SK-N-SH (cell line): Measurements from ENCODE around the gene JAK1. TPM values are rescaled to one million over a fixed set of nuclear protein-coding genes. Genes with fewer than 3 reads are reported as not detected.

Experiments used
- CTCF ChIA-PET: fragments of 300-600, 350-600 bp; formaldehyde crosslinking; extraction: SDS; loops from one replicate; lab custom pipeline; 2021; lab: Yijun Ruan, JAX
- POLR2A ChIA-PET: fragments of 350-600 bp; sonication (Branson Sonifier 250); formaldehyde crosslinking; extraction: SDS; loops from one replicate; lab custom pipeline; 2020; ENCODE audit warnings: antibody characterized with exemption, inconsistent platforms; lab: Yijun Ruan, JAX
- DNase-seq: peaks from one replicate; pipeline ENCODE4 v3.0.0; 2012
- H2AFZ ChIP-seq: fragments of 200-600 bp; sonication (generic); 2 replicates; pipeline ENCODE4 v1.8.1; 2016; ENCODE audit warnings: antibody characterized with exemption, mild to moderate bottlenecking, low read depth
- H3F3A ChIP-seq: fragments of 200-600 bp; sonication (generic); replicated peaks from 2 replicates; pipeline ENCODE3; 2016; ENCODE audit warnings: antibody characterized with exemption, mild to moderate bottlenecking; ENCODE audit not compliant: insufficient read depth
- H3K27ac ChIP-seq, 2 experiments: fragments of 200-500 bp in 1 of 2; fragments of 200-600 bp in 1 of 2; sonication (Bioruptor generic) in 1 of 2; sonication (generic), shearing (Covaris generic) in 1 of 2; 2 replicates each; pipeline versions ENCODE4 v1.5.1 to v1.6.1; 2014 to 2016; ENCODE audit warnings: low read depth in 2 of 2, inconsistent platforms in 1 of 2, low read length in 1 of 2, mild to moderate bottlenecking in 1 of 2, mixed read lengths in 1 of 2
- H3K27me3 ChIP-seq: fragments of 200-600 bp; sonication (generic), shearing (Covaris generic); 2 replicates; pipeline ENCODE4 v1.6.1; 2016; ENCODE audit warnings: mixed run types; ENCODE audit not compliant: insufficient read depth
- H3K36me3 ChIP-seq, 2 experiments: fragments of 200-500 bp in 1 of 2; fragments of 200-600 bp in 1 of 2; sonication (Bioruptor generic) in 1 of 2; sonication (generic) in 1 of 2; replicated peaks in 1 of 2; 2 replicates each; pipeline versions ENCODE3 to v1.5.1; 2014 to 2016; ENCODE audit warnings: low read length in 1 of 2, mild to moderate bottlenecking in 1 of 2; ENCODE audit not compliant: insufficient read depth in 2 of 2, control insufficient read depth in 1 of 2
- H3K4me1 ChIP-seq, 2 experiments: fragments of 200-500 bp in 1 of 2; fragments of 200-600 bp in 1 of 2; sonication (Bioruptor generic) in 1 of 2; sonication (generic), shearing (Covaris generic) in 1 of 2; 2 replicates each; pipeline versions ENCODE4 v1.5.1 to v1.6.1; 2014 to 2016; ENCODE audit warnings: low read depth in 1 of 2, low read length in 1 of 2, mixed run types in 1 of 2; ENCODE audit not compliant: insufficient read depth in 2 of 2, control insufficient read depth in 1 of 2
- H3K4me2 ChIP-seq: fragments of 200-600 bp; sonication (generic), shearing (Covaris generic); 2 replicates; pipeline ENCODE4 v1.6.1; 2017; ENCODE audit warnings: mixed run types
- H3K4me3 ChIP-seq, 2 experiments: fragments of 200-500 bp in 1 of 2; fragments of 200-600 bp in 1 of 2; sonication (Bioruptor generic) in 1 of 2; sonication (generic), shearing (Covaris generic) in 1 of 2; 2 replicates each; pipeline versions ENCODE4 v1.5.1 to v1.8.1; 2014 to 2016; ENCODE audit warnings: low read depth in 2 of 2, inconsistent platforms in 1 of 2, low read length in 1 of 2, mild to moderate bottlenecking in 1 of 2, mixed read lengths in 1 of 2, moderate library complexity in 1 of 2
- H3K79me2 ChIP-seq: fragments of 200-600 bp; sonication (generic); 2 replicates; pipeline ENCODE4 v1.8.1; 2017; ENCODE audit warnings: mild to moderate bottlenecking; ENCODE audit not compliant: insufficient read depth
- H3K9ac ChIP-seq: fragments of 200-600 bp; sonication (generic); 2 replicates; pipeline ENCODE4 v1.6.1; 2017; ENCODE audit warnings: mixed run types
- H3K9me2 ChIP-seq: fragments of 200-600 bp; sonication (generic); 2 replicates; pipeline ENCODE4 v1.6.1; 2017; ENCODE audit warnings: mixed run types
- H3K9me3 ChIP-seq: fragments of 200-600 bp; sonication (generic); 2 replicates; pipeline ENCODE4 v1.6.1; 2017; ENCODE audit warnings: mixed run types, mild to moderate bottlenecking, moderate library complexity
- H4K20me1 ChIP-seq: fragments of 200-600 bp; sonication (generic); 2 replicates; pipeline ENCODE4 v1.6.1; 2017; ENCODE audit warnings: mild to moderate bottlenecking, mixed run types; ENCODE audit not compliant: insufficient read depth
- CHD2 ChIP-seq: fragments of 150-350 bp; IDR thresholded peaks from 2 replicates; pipeline ENCODE4 v1.6.1; 2018; ENCODE audit warnings: low read length; ENCODE audit not compliant: partially characterized antibody
- FOSL2 ChIP-seq: IDR thresholded peaks from 2 replicates; pipeline ENCODE4 v1.4.0; 2012; ENCODE audit warnings: low read depth, mild to moderate bottlenecking, moderate library complexity, borderline replicate concordance
- GATA2 ChIP-seq: sonication (generic); formaldehyde crosslinking; IDR thresholded peaks from 2 replicates; pipeline ENCODE4 v1.5.0; 2020; ENCODE audit warnings: mild to moderate bottlenecking, missing genetic modification reagents
- JUND ChIP-seq: IDR thresholded peaks from 2 replicates; pipeline ENCODE4 v1.4.0; 2012
- MEF2A ChIP-seq: IDR thresholded peaks from 2 replicates; pipeline ENCODE4 v1.4.0; 2012; ENCODE audit warnings: low read depth, borderline replicate concordance
- NFIC ChIP-seq: IDR thresholded peaks from 2 replicates; pipeline ENCODE4 v1.4.0; 2012; ENCODE audit warnings: borderline replicate concordance
- NRF1 ChIP-seq: IDR thresholded peaks from 2 replicates; pipeline ENCODE4 v1.6.1; 2012; ENCODE audit warnings: low read depth, mild to moderate bottlenecking, low read length
- POLR2AphosphoS5 ChIP-seq: IDR thresholded peaks from 2 replicates; pipeline ENCODE4 v1.6.1; 2012; ENCODE audit warnings: low read depth, low read length
- RXRA ChIP-seq: IDR thresholded peaks from 2 replicates; pipeline ENCODE4 v1.4.0; 2012; ENCODE audit warnings: low read depth, mild to moderate bottlenecking, borderline replicate concordance
- SIN3A ChIP-seq: IDR thresholded peaks from 2 replicates; pipeline ENCODE4 v1.6.1; 2012; ENCODE audit warnings: low read depth, mild to moderate bottlenecking, low read length, moderate library complexity, borderline replicate concordance
- SMC3 ChIP-seq: IDR thresholded peaks from 2 replicates; pipeline ENCODE4 v1.6.1; 2012; ENCODE audit warnings: low read depth, low read length, improper control_type of control experiment
- TCF12 ChIP-seq: IDR thresholded peaks from 2 replicates; pipeline ENCODE4 v1.4.0; 2012
- TEAD4 ChIP-seq: IDR thresholded peaks from 2 replicates; pipeline ENCODE4 v1.4.0; 2012; ENCODE audit warnings: mild to moderate bottlenecking, borderline replicate concordance; ENCODE audit not compliant: insufficient read depth
- YY1 ChIP-seq: IDR thresholded peaks from 2 replicates; pipeline ENCODE4 v1.4.0; 2012; ENCODE audit warnings: low read depth, mild to moderate bottlenecking
- WGBS: methylation state at CpG from one replicate; pipeline ENCODE4 v1.1.6; 2017; ENCODE audit warnings: low lambda C conversion rate; 5-methylcytosine and 5-hydroxymethylcytosine counted together
- polyA plus RNA-seq, 3 experiments: library from polyadenylated mRNA; depleted of rRNA; stranded (reverse); fragments of >200 nt; gene quantifications; 2 replicates each; pipeline ENCODE4 v1.2.3, GENCODE V29; 2012
- TF ChIP-seq, protein P1 (sequence below): IDR thresholded peaks from 2 replicates; pipeline ENCODE4 v1.4.0; 2012; ENCODE audit warnings: low read depth, borderline replicate concordance
- TF ChIP-seq, protein P2 (sequence below): fragments of 150-350 bp; IDR thresholded peaks from 2 replicates; pipeline ENCODE4 v1.6.1; 2017; ENCODE audit warnings: antibody characterized with exemption, low read length, low read depth, borderline replicate concordance
- TF ChIP-seq, protein P3 (sequence below): IDR thresholded peaks from 2 replicates; pipeline ENCODE4 v1.6.1; 2012; ENCODE audit warnings: mild to moderate bottlenecking, low read depth, low read length, moderate library complexity

Gene JAK1
- polyA plus RNA-seq, 1 of the 3 experiments (the other 2 are of a cell fraction): 47.5 TPM

DNA sequence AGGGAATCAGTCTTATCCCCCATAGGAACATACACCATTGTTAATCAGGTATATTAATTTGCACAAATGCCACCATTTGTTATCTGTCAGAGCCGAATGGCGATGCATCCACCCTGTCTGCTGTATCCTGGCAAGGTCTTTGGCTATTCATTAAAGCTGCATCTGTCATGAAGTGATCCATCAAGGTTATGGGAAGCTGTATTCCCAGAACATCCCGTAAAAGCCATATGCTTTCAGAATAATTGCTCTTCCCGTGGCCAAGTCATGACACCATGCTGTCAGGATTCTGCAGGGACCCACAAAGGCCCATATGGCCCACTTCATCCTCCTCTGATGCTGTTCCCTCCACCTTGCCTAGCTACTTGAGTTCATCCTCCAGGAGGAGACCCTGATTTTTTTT is 117.5 kb downstream of the JAK1 start (continued):
- TF ChIP-seq, protein P1, sequence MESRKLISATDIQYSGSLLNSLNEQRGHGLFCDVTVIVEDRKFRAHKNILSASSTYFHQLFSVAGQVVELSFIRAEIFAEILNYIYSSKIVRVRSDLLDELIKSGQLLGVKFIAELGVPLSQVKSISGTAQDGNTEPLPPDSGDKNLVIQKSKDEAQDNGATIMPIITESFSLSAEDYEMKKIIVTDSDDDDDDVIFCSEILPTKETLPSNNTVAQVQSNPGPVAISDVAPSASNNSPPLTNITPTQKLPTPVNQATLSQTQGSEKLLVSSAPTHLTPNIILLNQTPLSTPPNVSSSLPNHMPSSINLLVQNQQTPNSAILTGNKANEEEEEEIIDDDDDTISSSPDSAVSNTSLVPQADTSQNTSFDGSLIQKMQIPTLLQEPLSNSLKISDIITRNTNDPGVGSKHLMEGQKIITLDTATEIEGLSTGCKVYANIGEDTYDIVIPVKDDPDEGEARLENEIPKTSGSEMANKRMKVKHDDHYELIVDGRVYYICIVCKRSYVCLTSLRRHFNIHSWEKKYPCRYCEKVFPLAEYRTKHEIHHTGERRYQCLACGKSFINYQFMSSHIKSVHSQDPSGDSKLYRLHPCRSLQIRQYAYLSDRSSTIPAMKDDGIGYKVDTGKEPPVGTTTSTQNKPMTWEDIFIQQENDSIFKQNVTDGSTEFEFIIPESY: no peak
- no peak for TF ChIP-seq GATA2 (CRISPR knock-in tag)
- TF ChIP-seq SMC3: no peak
- TF ChIP-seq JUND: no peak
- no peak for TF ChIP-seq FOSL2
- TF ChIP-seq, protein P2, sequence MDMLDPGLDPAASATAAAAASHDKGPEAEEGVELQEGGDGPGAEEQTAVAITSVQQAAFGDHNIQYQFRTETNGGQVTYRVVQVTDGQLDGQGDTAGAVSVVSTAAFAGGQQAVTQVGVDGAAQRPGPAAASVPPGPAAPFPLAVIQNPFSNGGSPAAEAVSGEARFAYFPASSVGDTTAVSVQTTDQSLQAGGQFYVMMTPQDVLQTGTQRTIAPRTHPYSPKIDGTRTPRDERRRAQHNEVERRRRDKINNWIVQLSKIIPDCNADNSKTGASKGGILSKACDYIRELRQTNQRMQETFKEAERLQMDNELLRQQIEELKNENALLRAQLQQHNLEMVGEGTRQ: no peak
- TF ChIP-seq YY1: no peak
- TF ChIP-seq TCF12: no peak
- TF ChIP-seq TEAD4: no peak
- TF ChIP-seq SIN3A: no peak

DNA sequence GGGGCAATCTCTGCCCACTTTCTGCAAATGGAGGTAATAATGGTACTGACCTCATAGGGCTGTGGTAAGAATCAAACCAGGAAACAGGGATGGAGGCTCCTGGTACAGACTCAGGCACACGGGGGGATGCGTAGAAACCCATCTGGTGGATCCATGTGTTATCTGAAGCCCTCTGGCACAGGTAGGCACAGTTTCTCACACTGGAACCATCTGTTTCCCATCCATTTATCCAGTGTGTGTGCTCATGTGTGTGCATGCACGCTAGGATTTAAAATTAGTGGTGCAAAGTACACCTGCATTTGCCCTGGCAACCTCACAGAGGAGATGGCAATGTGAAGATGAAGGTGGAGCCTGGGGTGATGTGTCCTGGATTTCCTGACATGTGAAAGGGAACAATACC is 118.2 kb downstream of the JAK1 start:
- Histone ChIP-seq H3K4me2 (no peak overlapping the region), H3K27me3 (no peaks in the 10 kb centered on the region), H2AFZ (no peak overlapping the region), H4K20me1 (no peaks in the 10 kb centered on the region), H3K4me3 (no peak overlapping the region), H3F3A (no peaks in the 10 kb centered on the region), H3K79me2 (no peaks in the 10 kb centered on the region), H3K36me3 (peaks cover 17 to 77% of the 10 kb centered on the region in 2 experiments), H3K9ac (no peak overlapping the region), H3K9me3 (no peaks in the 10 kb centered on the region), H3K27ac (no peak overlapping the region)
- 100% methylated on average over 1 of the region's 3 CpGs for WGBS
- no peak for DNase-seq
- CTCF ChIA-PET: no interaction called here
- POLR2A ChIA-PET: no interaction called here
- TF ChIP-seq, protein P2: no peak
- TF ChIP-seq RXRA (no peak), CHD2 (no peak), POLR2AphosphoS5 (no peak), JUND (no peak), TCF12 (no peak), MEF2A (no peak), FOSL2 (no peak), SIN3A (no peak), NFIC (no peak), NRF1 (no peak)
- TF ChIP-seq, protein P3, sequence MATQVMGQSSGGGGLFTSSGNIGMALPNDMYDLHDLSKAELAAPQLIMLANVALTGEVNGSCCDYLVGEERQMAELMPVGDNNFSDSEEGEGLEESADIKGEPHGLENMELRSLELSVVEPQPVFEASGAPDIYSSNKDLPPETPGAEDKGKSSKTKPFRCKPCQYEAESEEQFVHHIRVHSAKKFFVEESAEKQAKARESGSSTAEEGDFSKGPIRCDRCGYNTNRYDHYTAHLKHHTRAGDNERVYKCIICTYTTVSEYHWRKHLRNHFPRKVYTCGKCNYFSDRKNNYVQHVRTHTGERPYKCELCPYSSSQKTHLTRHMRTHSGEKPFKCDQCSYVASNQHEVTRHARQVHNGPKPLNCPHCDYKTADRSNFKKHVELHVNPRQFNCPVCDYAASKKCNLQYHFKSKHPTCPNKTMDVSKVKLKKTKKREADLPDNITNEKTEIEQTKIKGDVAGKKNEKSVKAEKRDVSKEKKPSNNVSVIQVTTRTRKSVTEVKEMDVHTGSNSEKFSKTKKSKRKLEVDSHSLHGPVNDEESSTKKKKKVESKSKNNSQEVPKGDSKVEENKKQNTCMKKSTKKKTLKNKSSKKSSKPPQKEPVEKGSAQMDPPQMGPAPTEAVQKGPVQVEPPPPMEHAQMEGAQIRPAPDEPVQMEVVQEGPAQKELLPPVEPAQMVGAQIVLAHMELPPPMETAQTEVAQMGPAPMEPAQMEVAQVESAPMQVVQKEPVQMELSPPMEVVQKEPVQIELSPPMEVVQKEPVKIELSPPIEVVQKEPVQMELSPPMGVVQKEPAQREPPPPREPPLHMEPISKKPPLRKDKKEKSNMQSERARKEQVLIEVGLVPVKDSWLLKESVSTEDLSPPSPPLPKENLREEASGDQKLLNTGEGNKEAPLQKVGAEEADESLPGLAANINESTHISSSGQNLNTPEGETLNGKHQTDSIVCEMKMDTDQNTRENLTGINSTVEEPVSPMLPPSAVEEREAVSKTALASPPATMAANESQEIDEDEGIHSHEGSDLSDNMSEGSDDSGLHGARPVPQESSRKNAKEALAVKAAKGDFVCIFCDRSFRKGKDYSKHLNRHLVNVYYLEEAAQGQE: no peak
- TF ChIP-seq, all 33 proteins: peak for 0
- Histone ChIP-seq H3K9me2 (no peaks in the 10 kb centered on the region), H3K4me1 (no peaks in the 10 kb centered on the region)
